ENCODE results near the gene GCC2.
"Not testable (repeated sequence)": the region's sequence is repeated elsewhere in the genome, so short reads cannot be mapped to it uniquely, and the experiment has no call there.

GCC2 gene

DNA sequence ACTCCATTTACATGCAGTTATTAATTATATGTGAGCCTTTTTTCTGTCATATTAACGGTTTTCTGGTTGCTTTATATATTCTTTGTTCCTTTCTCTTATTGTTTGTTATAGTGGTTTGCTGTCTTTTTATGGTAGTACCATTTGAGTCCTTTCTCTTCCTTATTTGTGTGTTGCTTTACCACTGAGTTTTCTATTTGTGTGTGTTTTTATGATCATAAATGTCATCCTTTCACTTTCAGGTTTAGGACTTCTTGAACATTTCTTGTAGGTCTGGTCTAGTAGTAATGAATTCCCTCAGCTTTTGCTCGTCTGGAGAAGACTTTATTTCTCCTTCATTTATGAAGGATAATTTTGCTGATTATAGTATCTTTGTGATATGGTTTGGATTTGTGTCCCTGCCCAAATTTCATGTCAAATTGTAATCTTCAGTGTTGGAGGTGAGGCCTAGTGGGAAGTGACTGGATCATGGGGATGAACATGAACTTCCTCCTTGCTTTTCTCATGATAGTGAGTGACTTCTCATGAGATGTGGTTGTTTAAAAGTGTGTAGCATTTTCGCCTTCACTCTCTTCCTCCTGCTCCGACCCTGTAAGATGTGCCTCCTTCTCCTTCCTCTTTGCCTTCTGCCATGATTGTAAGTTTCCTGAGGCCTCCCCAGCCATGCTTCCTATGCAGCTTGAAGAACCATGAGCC lies 11.5 kb downstream of the GCC2 start:
- Histone ChIP-seq H3K9ac (ENCODE audit: low read length) (no peak overlapping the region), H3K27ac (ENCODE audit: low read depth, low read length) (no peak overlapping the region), H3K4me3 (ENCODE audit: low read depth, low read length) (no peak overlapping the region), H3K36me3 (ENCODE audit: control insufficient read depth, insufficient read depth, low read length) (peaks cover 71% of the 10 kb centered on the region), H3K27me3 (ENCODE audit: control insufficient read depth, insufficient read depth, low read length) (no peaks in the 10 kb centered on the region), H3K4me1 (ENCODE audit: control insufficient read depth, insufficient read depth, low read length) (no peaks in the 10 kb centered on the region), H3K9me3 (ENCODE audit: control insufficient read depth, insufficient read depth, low read depth, low read length) (peaks cover 8% of the 10 kb centered on the region; the same call in 1 of the 2 replicates)

GRCh38 chr2:108477099-108477498 lies 28.1 kb downstream of the GCC2 start:
- no peak overlapping the region for H3K4me3 ChIP-seq (ENCODE audit: low read depth, low read length)
- H3K4me1 ChIP-seq (ENCODE audit: control insufficient read depth, insufficient read depth, low read length) = no peaks in the 10 kb centered on the region
- no peak overlapping the region for H3K27ac ChIP-seq (ENCODE audit: low read depth, low read length)
- no peaks in the 10 kb centered on the region for H3K9me3 ChIP-seq (ENCODE audit: control insufficient read depth, insufficient read depth, low read depth, low read length)
- no peaks in the 10 kb centered on the region for H3K27me3 ChIP-seq (ENCODE audit: control insufficient read depth, insufficient read depth, low read length)
- H3K9ac ChIP-seq (ENCODE audit: low read length) = no peak overlapping the region
- H3K36me3 ChIP-seq (ENCODE audit: control insufficient read depth, insufficient read depth, low read length) = peaks cover 85% of the 10 kb centered on the region

DNA sequence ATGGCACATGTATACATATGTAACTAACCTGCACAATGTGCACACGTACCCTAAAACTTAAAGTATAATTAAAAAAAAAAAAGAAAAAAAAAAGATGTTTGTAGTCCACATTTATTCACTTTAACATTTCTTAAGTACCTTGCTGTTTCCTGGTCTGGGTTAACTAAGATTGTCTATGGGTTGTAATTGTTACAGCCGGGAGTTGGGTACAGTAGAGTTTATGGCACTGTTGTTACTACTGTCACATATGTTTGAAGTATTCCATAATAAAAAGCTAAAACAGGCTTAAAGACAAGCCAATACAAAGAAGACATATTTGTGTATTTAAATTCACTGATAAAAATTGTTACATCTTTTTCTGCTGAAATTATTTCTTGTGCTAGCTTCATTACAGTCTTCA lies 36.2 kb downstream of the GCC2 start:
- no peak overlapping the region for H3K27ac ChIP-seq (ENCODE audit: low read depth, low read length)
- no peaks in the 10 kb centered on the region for H3K9me3 ChIP-seq (ENCODE audit: control insufficient read depth, insufficient read depth, low read depth, low read length)
- peaks cover 77% of the 10 kb centered on the region for H3K36me3 ChIP-seq (ENCODE audit: control insufficient read depth, insufficient read depth, low read length)
- no peak overlapping the region for H3K9ac ChIP-seq (ENCODE audit: low read length)
- H3K4me3 ChIP-seq (ENCODE audit: low read depth, low read length) = no peak overlapping the region
- H3K27me3 ChIP-seq (ENCODE audit: control insufficient read depth, insufficient read depth, low read length) = no peaks in the 10 kb centered on the region
- H3K4me1 ChIP-seq (ENCODE audit: control insufficient read depth, insufficient read depth, low read length) = no peaks in the 10 kb centered on the region

- Histone ChIP-seq H3K27me3 (ENCODE audit: control insufficient read depth, insufficient read depth, low read length) (no peaks in the 10 kb centered on the region), H3K4me1 (ENCODE audit: control insufficient read depth, insufficient read depth, low read length) (no peaks in the 10 kb centered on the region), H3K27ac (ENCODE audit: low read depth, low read length) (no peak overlapping the region), H3K36me3 (ENCODE audit: control insufficient read depth, insufficient read depth, low read length) (peaks cover 75% of the 10 kb centered on the region), H3K4me3 (ENCODE audit: low read depth, low read length) (no peak overlapping the region), H3K9ac (ENCODE audit: low read length) (no peak overlapping the region), H3K9me3 (ENCODE audit: control insufficient read depth, insufficient read depth, low read depth, low read length) (no peaks in the 10 kb centered on the region)
Observed at GRCh38 chr2:108490506-108491122, 41.6 kb downstream of the GCC2 start.

GRCh38 chr2:108491848-108492247 lies 42.8 kb downstream of the GCC2 start:
- Histone ChIP-seq H3K27me3 (ENCODE audit: control insufficient read depth, insufficient read depth, low read length) (no peaks in the 10 kb centered on the region), H3K4me3 (ENCODE audit: low read depth, low read length) (no peak overlapping the region), H3K36me3 (ENCODE audit: control insufficient read depth, insufficient read depth, low read length) (peaks cover 67% of the 10 kb centered on the region), H3K9me3 (ENCODE audit: control insufficient read depth, insufficient read depth, low read depth, low read length) (no peaks in the 10 kb centered on the region), H3K27ac (ENCODE audit: low read depth, low read length) (no peak overlapping the region), H3K9ac (ENCODE audit: low read length) (no peak overlapping the region), H3K4me1 (ENCODE audit: control insufficient read depth, insufficient read depth, low read length) (no peaks in the 10 kb centered on the region)

DNA sequence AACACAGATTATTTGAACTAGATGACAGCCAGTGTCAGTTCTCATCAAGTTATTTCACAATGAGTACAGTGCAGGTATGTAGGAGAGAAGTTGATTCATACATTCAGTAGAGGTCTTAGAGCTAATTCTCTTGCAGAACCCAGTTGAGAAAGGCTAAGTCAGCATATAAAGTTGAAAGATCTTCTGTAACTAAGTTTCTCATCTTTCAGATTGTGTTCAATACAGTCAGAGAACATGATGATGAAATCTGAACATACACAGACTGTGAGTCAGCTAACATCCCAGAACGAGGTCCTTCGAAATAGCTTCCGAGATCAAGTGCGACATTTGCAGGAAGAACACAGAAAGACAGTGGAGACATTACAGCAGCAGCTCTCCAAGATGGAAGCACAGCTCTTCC lies 43.4 kb downstream of the GCC2 start:
- no peaks in the 10 kb centered on the region for H3K9me3 ChIP-seq (ENCODE audit: control insufficient read depth, insufficient read depth, low read depth, low read length)
- H3K4me3 ChIP-seq (ENCODE audit: low read depth, low read length) = no peak overlapping the region
- H3K4me1 ChIP-seq (ENCODE audit: control insufficient read depth, insufficient read depth, low read length) = no peaks in the 10 kb centered on the region
- H3K36me3 ChIP-seq (ENCODE audit: control insufficient read depth, insufficient read depth, low read length) = peaks cover 67% of the 10 kb centered on the region
- H3K27ac ChIP-seq (ENCODE audit: low read depth, low read length) = no peak overlapping the region
- H3K27me3 ChIP-seq (ENCODE audit: control insufficient read depth, insufficient read depth, low read length) = no peaks in the 10 kb centered on the region
- no peak overlapping the region for H3K9ac ChIP-seq (ENCODE audit: low read length)

DNA sequence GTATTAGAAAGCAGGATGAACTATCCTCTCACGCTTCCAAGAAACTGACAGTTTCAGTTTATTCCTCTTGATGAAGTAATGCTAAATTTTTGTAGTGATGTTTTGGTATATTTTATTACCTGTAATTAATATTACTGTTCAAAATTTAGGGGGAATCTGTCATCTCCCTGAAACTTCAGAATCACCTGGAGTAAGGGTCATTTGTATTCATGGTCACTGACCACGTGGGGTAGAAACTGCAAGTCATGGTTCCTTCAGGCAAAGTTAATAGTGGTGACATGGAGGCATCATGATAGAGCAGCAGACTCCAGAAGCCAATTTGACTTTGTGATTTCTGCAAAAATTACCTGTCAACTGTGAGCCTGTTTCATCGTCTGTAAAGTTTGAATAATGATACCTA lies 47.2 kb downstream of the GCC2 start:
- H3K9me3 ChIP-seq (ENCODE audit: control insufficient read depth, insufficient read depth, low read depth, low read length); H3K4me3 ChIP-seq (ENCODE audit: low read depth, low read length); H3K4me1 ChIP-seq (ENCODE audit: control insufficient read depth, insufficient read depth, low read length); H3K27me3 ChIP-seq (ENCODE audit: control insufficient read depth, insufficient read depth, low read length); H3K9ac ChIP-seq (ENCODE audit: low read length); H3K27ac ChIP-seq (ENCODE audit: low read depth, low read length): not testable (repeated sequence)
- H3K36me3 ChIP-seq (ENCODE audit: control insufficient read depth, insufficient read depth, low read length) = peaks cover 42% of the 10 kb centered on the region

DNA sequence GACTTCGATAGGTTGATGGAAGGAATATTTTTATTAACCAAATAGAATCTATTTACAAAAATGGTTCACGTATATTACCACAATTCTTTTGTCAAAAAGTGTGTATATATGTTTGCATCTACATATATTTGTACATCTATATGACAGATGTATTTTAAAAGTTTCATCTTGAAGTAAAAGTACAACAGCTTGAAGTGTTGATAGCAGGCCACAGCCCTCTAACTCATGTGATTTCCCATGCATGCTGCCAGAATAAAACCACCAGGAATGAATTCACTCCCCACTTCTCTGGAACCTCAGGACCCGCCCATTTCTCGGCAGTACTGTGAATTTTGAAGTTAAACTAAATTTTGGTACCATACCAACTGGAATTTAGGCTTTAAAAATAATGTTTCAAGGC lies 58.6 kb downstream of the GCC2 start:
- H3K36me3 ChIP-seq (ENCODE audit: control insufficient read depth, insufficient read depth, low read length) = peaks cover 13% of the 10 kb centered on the region
- not testable (repeated sequence) for H3K4me3 ChIP-seq (ENCODE audit: low read depth, low read length); H3K27me3 ChIP-seq (ENCODE audit: control insufficient read depth, insufficient read depth, low read length)

DNA sequence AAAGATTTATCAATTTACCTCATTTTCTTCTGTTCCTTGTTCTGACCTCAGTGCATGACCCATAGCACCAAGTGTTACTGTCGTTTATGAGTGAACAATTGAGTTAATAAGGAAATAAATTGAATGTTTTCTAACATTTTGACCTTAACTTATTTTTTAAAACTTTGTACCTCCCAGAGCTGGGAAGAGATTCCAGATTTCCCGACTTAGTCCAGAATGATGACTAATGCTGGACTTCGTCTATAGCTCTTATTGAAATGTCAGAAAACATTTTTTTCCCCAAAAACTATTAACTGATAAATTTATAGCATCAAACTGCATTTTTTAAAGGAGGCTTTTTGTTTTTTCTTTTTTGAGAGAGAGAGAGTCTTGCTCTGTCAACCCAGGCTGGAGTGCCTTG lies 63.4 kb downstream of the GCC2 start:
- H3K9ac ChIP-seq (ENCODE audit: low read length); H3K4me3 ChIP-seq (ENCODE audit: low read depth, low read length): not testable (repeated sequence)

More for the DNA sequence above, 58.6 kb downstream of the GCC2 start:
- not testable (repeated sequence) for H3K4me1 ChIP-seq (ENCODE audit: control insufficient read depth, insufficient read depth, low read length); H3K9me3 ChIP-seq (ENCODE audit: control insufficient read depth, insufficient read depth, low read depth, low read length); H3K27ac ChIP-seq (ENCODE audit: low read depth, low read length); H3K9ac ChIP-seq (ENCODE audit: low read length)

GRCh38 chr2:108514478-108514877 lies 65.5 kb downstream of the GCC2 start:
- not testable (repeated sequence) for H3K9ac ChIP-seq (ENCODE audit: low read length); H3K4me3 ChIP-seq (ENCODE audit: low read depth, low read length); H3K27ac ChIP-seq (ENCODE audit: low read depth, low read length); H3K36me3 ChIP-seq (ENCODE audit: control insufficient read depth, insufficient read depth, low read length); H3K9me3 ChIP-seq (ENCODE audit: control insufficient read depth, insufficient read depth, low read depth, low read length); H3K4me1 ChIP-seq (ENCODE audit: control insufficient read depth, insufficient read depth, low read length); H3K27me3 ChIP-seq (ENCODE audit: control insufficient read depth, insufficient read depth, low read length)

More for the DNA sequence above, 63.4 kb downstream of the GCC2 start:
- not testable (repeated sequence) for H3K27ac ChIP-seq (ENCODE audit: low read depth, low read length); H3K4me1 ChIP-seq (ENCODE audit: control insufficient read depth, insufficient read depth, low read length); H3K27me3 ChIP-seq (ENCODE audit: control insufficient read depth, insufficient read depth, low read length); H3K36me3 ChIP-seq (ENCODE audit: control insufficient read depth, insufficient read depth, low read length); H3K9me3 ChIP-seq (ENCODE audit: control insufficient read depth, insufficient read depth, low read depth, low read length)

- H3K9me3 ChIP-seq (ENCODE audit: control insufficient read depth, insufficient read depth, low read depth, low read length); H3K4me1 ChIP-seq (ENCODE audit: control insufficient read depth, insufficient read depth, low read length); H3K36me3 ChIP-seq (ENCODE audit: control insufficient read depth, insufficient read depth, low read length); H3K9ac ChIP-seq (ENCODE audit: low read length); H3K4me3 ChIP-seq (ENCODE audit: low read depth, low read length); H3K27ac ChIP-seq (ENCODE audit: low read depth, low read length); H3K27me3 ChIP-seq (ENCODE audit: control insufficient read depth, insufficient read depth, low read length): not testable (repeated sequence)
Observed at GRCh38 chr2:108524688-108525087, 75.7 kb downstream of the GCC2 start.
